AG09309 (cell line): ENCODE results near the gene NADSYN1.

ENCODE experiments used
- DNase-seq: peaks from one replicate; pipeline ENCODE4 v3.0.0-alpha.2; 2010; ENCODE audit warnings: low read depth
- H3K4me3 ChIP-seq: 2 replicates; pipeline ENCODE4 v1.5.1; 2011; ENCODE audit warnings: mild to moderate bottlenecking, low read depth, low read length, moderate library complexity; ENCODE audit not compliant: control insufficient read depth
- TF ChIP-seq, protein P1 (sequence below): IDR thresholded peaks from 2 replicates; pipeline ENCODE4 v1.5.1; 2011; ENCODE audit warnings: mild to moderate bottlenecking, low read depth, low read length, inconsistent platforms; ENCODE audit not compliant: insufficient read depth, control insufficient read depth; ENCODE audit errors: missing control alignments

NADSYN1 gene

DNA sequence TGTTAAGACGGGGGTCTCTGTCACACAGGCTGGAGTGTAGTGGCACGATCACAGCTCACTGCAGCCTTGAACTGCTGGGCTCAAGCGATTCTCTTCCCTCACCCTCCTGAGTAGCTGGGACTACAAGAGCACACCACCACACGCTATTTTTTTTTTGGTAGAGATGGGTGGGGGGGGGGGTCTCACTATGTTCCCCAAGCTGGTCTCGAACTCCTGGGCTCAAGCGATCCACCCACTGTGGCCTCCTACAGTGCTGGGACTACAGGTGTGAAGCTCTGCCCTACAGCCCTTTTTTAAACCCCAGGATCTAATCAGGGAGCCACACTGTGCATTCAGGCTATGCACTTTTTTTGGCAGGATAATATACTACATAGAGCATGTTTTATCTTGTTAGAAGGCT lies 3.4 kb upstream of the NADSYN1 start:
- DNase-seq: no peak
- TF ChIP-seq, protein P1, sequence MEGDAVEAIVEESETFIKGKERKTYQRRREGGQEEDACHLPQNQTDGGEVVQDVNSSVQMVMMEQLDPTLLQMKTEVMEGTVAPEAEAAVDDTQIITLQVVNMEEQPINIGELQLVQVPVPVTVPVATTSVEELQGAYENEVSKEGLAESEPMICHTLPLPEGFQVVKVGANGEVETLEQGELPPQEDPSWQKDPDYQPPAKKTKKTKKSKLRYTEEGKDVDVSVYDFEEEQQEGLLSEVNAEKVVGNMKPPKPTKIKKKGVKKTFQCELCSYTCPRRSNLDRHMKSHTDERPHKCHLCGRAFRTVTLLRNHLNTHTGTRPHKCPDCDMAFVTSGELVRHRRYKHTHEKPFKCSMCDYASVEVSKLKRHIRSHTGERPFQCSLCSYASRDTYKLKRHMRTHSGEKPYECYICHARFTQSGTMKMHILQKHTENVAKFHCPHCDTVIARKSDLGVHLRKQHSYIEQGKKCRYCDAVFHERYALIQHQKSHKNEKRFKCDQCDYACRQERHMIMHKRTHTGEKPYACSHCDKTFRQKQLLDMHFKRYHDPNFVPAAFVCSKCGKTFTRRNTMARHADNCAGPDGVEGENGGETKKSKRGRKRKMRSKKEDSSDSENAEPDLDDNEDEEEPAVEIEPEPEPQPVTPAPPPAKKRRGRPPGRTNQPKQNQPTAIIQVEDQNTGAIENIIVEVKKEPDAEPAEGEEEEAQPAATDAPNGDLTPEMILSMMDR: no peak
- H3K4me3 ChIP-seq: peak overlapping the region; percentile 81

GRCh38 chr11:71450507-71450906 lies 2.5 kb upstream of the NADSYN1 start:
- H3K4me3 ChIP-seq: no peak overlapping the region
- TF ChIP-seq, protein P1: no peak
- DNase-seq: no peak

GRCh38 chr11:71450939-71451338 lies 2.1 kb upstream of the NADSYN1 start:
- no peak for DNase-seq
- H3K4me3 ChIP-seq: no peak overlapping the region
- TF ChIP-seq, protein P1: no peak

GRCh38 chr11:71451596-71452198 lies 1.3 kb upstream of the NADSYN1 start:
- DNase-seq: no peak
- TF ChIP-seq, protein P1: no peak
- H3K4me3 ChIP-seq: no peak overlapping the region

GRCh38 chr11:71452199-71453036 lies 585 bp upstream of the NADSYN1 start:
- TF ChIP-seq, protein P1: no peak
- peak overlapping the region; percentile 69 for H3K4me3 ChIP-seq
- peak; percentile 25 for DNase-seq

GRCh38 chr11:71453918-71454304 lies 908 bp downstream of the NADSYN1 start:
- no peak for DNase-seq
- peak overlapping the region; percentile 97 for H3K4me3 ChIP-seq
- TF ChIP-seq, protein P1: no peak
